Central memory CD4-positive, alpha-beta T cell (primary cell): ENCODE data around the gene ATRAID.
A peak's percentile ranks its signal among the peaks of the same experiment; 100 is the strongest.

ENCODE experiments used
- DNase-seq: peaks from one replicate; pipeline ENCODE4 v3.0.0; 2022

Gene ATRAID

DNA sequence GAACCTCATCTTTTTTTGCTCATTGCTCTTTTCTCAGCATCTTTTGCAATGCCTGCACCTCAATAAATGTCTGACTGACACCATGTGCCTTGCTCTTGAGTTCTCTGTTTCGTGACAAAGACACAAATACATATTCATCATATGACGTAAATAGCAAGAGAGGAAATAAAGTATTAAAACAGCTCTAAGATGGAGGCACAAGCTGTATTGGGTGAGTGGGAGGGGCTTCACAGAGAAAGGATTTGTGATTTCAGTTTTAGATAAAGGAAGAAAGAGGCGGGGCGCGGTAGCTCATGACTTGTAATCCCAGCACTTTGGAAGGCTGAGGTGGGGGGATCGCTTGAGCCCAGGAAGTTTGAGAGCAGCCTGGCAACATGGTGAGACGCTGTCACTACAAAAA lies 8.2 kb downstream of the ATRAID start:
- no peak for DNase-seq

DNA sequence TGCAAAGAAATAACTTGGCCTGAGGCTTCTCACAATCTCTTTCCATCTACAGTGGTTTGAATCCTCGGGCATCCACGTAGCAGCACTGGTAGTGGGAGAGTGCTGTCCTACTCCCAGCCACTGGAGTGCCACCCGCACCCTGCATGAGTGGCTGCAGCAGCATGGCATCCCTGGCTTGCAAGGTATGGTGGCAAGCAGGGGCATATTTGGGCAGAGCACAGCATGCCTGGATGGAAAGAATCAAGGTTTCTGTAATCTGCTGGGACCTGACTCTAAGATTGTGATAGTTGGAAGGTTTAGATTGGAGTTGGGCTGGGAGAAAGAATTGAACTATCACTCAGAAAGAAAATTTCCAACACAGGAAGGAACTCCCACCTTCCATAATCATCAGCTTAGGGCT lies 9.3 kb downstream of the ATRAID start:
- no peak for DNase-seq

- no peak for DNase-seq
Measured at GRCh38 chr2:27222407-27222806, 10.6 kb downstream of the ATRAID start.

- no peak for DNase-seq
Measured at GRCh38 chr2:27223416-27223815, 11.6 kb downstream of the ATRAID start.

GRCh38 chr2:27225526-27225925 lies 13.7 kb downstream of the ATRAID start:
- DNase-seq, result no peak

- DNase-seq, result no peak
Measured at GRCh38 chr2:27227501-27227900, 15.7 kb downstream of the ATRAID start.

GRCh38 chr2:27231921-27232320 lies 20.1 kb downstream of the ATRAID start:
- no peak for DNase-seq

DNA sequence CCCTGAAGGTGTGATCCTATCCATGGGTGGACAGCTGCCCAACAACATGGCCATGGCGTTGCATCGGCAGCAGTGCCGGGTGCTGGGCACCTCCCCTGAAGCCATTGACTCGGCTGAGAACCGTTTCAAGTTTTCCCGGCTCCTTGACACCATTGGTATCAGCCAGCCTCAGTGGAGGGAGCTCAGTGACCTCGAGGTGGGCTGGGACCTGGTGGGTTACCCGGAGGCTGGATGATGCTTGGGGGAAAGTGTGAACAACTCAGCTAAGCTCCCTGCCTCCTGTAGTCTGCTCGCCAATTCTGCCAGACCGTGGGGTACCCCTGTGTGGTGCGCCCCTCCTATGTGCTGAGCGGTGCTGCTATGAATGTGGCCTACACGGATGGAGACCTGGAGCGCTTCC lies 21.5 kb downstream of the ATRAID start:
- DNase-seq, result no peak

DNA sequence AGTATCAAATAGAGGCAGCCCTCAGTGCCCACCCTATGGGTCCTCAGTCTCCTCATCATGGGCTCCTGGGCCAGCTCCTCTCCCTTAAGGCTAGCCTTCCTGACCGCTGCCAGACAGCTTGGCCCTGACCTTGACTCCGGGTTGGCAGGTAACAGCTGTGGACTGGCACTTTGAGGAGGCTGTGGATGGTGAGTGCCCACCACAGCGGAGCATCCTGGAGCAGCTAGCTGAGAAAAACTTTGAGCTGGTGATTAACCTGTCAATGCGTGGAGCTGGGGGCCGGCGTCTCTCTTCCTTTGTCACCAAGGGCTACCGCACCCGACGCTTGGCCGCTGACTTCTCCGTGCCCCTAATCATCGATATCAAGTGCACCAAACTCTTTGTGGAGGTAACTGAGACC lies 24.3 kb downstream of the ATRAID start:
- DNase-seq, result no peak

- no peak for DNase-seq
Measured at GRCh38 chr2:27236626-27237025, 24.8 kb downstream of the ATRAID start.

DNA sequence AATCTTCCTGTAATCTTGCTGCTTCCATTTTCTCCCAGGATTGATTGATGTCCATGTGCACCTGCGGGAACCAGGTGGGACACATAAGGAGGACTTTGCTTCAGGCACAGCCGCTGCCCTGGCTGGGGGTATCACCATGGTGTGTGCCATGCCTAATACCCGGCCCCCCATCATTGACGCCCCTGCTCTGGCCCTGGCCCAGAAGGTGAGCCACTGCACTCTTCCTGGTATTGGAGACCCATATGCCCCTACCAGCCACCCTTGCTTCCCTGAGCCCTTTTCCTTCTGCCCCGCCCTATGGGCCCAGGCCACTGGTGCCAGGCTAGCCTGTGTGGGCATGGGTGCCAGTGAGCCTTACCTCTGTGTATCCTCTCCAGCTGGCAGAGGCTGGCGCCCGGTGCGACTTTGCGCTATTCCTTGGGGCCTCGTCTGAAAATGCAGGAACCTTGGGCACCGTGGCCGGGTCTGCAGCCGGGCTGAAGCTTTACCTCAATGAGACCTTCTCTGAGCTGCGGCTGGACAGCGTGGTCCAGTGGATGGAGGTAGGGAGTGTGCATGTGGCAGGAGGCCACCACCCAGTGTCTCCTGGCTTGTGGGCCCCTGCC lies 25.6 kb downstream of the ATRAID start:
- DNase-seq, result no peak

GRCh38 chr2:27238976-27239375 lies 27.1 kb downstream of the ATRAID start:
- DNase-seq, result no peak

- DNase-seq, result no peak
Measured at GRCh38 chr2:27240406-27240805, 28.6 kb downstream of the ATRAID start.

DNA sequence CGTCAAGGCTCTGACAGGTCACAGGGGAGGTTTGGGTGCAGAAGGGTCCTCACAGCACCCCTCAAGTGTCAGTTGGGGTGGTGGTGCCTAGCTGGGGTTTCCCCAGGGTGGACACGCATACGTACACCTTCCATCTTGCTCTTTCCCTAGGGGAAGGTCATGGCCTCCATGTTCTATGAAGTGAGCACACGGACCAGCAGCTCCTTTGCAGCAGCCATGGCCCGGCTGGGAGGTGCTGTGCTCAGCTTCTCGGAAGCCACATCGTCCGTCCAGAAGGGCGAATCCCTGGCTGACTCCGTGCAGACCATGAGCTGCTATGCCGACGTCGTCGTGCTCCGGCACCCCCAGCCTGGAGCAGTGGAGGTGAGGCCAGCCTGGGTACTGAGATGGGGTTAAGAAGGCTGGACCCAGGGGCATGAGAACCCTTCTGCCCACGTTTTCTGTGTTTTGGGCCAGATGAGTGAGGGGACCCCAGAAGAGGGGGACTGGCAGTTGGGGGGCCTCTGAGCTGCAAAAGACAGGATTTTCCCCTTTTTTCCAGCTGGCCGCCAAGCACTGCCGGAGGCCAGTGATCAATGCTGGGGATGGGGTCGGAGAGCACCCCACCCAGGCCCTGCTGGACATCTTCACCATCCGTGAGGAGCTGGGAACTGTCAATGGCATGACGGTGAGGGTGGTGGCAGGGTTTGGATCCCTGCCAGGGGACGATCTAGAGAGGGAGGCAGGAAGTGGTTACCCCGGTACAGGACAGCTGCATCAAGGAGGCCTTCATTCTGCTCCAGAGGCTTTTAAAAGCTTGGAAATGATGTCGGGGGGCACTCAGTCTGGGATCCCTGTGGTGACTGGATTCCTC lies 30.1 kb downstream of the ATRAID start:
- no peak for DNase-seq

- DNase-seq, result no peak
Measured at GRCh38 chr2:27242614-27242951, 30.7 kb downstream of the ATRAID start.

DNA sequence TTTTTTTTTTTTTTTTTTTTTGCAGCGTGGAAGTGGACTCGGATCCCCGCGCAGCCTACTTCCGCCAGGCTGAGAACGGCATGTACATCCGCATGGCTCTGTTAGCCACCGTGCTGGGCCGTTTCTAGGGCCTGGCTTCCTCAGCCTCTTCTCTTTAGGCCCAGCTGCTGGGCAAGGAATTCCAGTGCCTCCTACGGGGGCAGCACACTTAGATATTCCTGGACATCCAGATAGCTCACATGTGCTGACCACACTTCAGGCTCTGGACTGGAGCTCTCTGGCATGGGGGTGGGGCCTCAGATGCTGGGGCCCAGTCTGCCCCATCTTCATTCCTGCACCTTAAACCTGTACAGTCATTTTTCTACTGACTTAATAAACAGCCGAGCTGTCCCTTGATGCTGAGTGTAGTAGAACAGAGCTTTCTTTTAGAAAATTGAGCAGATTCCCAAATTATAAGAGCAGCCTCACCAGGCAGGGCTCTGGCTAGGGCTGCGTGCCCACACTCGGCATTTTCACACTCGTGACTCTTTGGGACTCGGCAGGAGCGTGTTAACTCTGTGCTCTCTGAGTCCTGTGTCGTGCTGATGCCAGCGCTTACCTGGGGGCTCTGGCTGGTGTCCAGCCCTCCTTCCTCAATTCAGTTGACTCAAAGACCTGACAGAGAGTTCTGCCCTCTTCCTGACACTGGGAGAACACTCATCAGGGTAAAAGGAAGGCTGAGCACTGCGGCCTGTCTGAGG lies 31.7 kb downstream of the ATRAID start:
- DNase-seq, result no peak

GRCh38 chr2:27245116-27245515 lies 33.3 kb downstream of the ATRAID start:
- DNase-seq, result no peak

GRCh38 chr2:27245626-27246025 lies 33.8 kb downstream of the ATRAID start:
- DNase-seq, result no peak

DNA sequence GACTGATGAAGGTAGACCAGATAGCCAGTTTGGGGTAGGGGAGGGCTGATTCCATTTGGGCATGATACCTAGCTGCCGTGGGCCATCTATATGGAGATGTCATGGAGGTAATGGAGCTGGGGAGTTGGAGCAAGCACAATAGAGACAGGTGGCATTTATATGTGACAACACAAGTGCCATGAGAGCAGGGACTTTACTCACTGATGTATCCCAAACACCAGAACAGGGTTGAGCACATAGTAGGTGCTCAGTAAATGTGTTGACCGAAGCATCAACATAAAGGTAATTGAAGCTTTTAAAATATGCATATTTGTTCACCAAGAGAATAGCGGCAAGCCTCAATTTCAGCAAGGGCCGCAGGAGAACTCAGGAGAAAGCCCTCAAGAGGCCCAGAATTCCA lies 36.1 kb downstream of the ATRAID start:
- no peak for DNase-seq

DNA sequence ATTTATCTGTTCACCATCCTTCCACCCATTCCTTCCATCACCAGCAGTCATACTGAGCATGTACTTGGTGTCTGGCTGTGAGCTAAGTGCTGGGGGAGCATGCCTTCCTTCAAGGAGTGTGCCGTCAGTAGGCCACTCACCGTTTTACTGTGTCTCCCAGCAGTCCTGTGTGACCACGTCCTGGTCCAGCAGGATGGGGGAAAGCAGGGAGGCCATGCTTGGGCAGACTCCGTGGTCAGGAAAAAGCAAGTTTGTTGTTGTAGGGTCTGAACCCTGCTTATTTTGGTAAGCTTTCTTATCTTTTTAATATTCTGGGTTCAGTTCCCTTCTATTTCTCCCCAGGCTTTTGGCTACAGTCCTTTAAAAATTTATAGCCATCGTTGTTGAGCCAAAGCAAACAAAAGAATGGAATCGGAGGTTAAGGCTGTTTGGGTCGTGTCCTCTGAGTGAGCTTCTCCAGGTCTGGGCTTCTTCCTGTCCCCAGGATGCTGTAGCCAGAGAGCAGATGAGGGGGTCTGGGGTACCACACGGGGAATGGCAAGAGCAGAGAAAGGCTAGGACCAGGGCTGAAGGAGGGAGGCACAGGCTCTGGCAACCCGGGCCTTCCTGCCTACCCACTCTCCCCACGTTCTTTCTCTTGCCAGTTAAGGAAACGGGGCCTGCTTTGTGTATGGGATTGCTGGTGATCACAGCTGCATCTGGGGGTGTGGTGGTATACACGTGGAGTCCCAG lies 37.5 kb downstream of the ATRAID start:
- no peak for DNase-seq

GRCh38 chr2:27249891-27250651 lies 38.2 kb downstream of the ATRAID start:
- DNase-seq, result peak; percentile 29

- DNase-seq, result no peak
Measured at GRCh38 chr2:27250652-27251379, 39.0 kb downstream of the ATRAID start.
